Measurements from ENCODE around the gene EFHD1.
"Not testable (repeated sequence)": the region's sequence is repeated elsewhere in the genome, so short reads cannot be mapped to it uniquely, and the experiment has no call there.

The EFHD1 gene

GRCh38 chr2:232655392-232655791, 22.0 kb downstream of the EFHD1 start:
- no peak for DNase-seq

GRCh38 chr2:232658217-232658785, 24.9 kb downstream of the EFHD1 start:
- no peak for DNase-seq

DNA sequence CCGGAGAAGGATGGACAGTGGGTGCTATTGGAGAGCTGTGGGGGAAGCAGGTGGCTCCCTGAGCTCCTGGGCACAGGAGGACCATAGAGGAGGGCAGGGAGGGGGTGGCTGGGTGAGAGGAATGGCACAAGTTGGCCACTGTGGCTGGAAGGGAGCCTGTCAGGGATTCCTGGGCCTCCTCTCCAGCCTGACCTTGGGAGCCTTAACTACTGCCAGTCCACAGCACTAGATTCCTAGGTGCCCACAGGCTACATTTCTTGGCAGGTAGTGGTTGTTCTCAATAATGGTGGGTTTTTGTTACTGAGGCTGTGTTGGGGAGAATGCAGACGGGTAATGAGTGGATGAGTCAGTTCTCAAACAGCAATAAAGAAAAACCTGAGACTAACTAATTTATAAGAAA, 26.0 kb downstream of the EFHD1 start:
- no peak for DNase-seq

DNA sequence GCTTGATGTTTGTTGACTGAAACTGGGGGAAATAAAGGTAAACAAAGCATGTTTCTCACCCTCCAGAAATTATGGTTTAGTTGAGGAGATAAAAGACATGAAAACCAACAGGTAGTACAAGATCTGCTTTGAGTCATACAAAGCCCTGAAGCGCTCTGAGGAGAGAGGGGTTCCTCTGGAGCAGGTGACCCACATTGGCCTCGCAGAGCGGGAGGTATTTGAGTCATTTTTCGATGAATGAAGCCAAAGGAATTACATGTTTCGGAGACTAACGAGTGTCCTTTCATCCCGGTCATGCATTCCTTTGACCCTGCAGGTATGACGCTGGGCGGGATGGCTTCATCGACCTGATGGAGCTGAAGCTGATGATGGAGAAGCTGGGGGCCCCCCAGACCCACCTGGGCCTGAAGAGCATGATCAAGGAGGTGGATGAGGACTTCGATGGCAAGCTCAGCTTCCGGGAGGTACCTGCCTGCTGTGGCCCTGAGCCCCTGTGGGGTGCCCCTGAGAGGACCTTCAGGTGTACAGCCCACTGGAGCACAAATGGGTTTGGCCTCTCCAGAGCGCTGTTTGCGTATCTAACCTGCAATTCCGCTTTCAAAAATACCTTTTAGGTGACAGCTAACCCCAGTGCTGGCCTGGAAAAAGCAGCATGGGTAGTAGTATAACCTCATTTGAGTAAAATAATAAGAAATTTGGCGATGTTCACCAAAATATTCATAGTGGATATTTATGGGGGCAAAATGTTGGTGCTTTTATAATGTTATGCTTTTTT, 29.3 kb downstream of the EFHD1 start:
- DNase-seq = no peak

- DNase-seq = no peak
Measured at GRCh38 chr2:232666051-232666805, 32.8 kb downstream of the EFHD1 start.

- DNase-seq = no peak
Measured at GRCh38 chr2:232667989-232668583, 34.7 kb downstream of the EFHD1 start.

- DNase-seq = no peak
Measured at GRCh38 chr2:232668805-232669444, 35.5 kb downstream of the EFHD1 start.

GRCh38 chr2:232672588-232672987, 39.2 kb downstream of the EFHD1 start:
- no peak for DNase-seq

DNA sequence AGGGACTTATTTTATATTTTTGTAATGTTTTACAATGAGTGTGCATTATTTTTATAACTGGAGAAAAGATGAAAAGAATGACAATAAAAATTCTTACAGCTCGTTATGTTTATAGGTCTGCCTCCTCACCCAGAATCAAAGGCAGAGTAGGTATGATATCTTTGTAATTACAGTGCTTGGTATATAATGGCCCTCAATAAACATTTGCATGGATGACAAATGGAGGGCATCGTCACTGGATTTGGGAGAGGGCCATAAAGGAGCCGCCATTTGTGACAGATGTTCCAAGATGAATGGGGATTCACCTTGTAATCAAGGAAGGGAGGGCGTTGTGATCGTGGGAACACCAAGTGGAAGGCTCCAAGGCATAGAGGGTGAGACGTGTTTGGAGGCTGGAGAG, 41.1 kb downstream of the EFHD1 start:
- no peak for DNase-seq

- no peak for DNase-seq
Measured at GRCh38 chr2:232675381-232675780, 42.0 kb downstream of the EFHD1 start.

DNA sequence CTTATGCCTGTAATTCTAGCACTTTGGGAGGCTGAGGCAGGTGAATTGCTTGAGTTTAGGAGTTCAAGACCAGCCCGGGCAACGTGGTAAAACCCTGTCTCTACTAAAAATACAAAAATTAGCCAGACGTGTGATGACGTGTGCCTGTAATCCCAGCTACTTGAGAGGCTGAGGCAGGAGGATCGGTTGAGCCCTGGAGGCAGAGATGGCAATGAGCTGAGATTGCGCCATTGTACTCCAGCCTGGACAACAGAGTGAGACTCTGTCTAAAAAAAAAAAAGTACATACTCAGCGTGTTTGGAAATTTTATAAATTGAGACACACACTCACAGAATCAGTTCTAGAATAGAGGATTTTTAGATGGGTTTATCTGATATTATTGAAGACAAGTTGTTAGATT, 46.6 kb downstream of the EFHD1 start:
- DNase-seq = no peak

DNA sequence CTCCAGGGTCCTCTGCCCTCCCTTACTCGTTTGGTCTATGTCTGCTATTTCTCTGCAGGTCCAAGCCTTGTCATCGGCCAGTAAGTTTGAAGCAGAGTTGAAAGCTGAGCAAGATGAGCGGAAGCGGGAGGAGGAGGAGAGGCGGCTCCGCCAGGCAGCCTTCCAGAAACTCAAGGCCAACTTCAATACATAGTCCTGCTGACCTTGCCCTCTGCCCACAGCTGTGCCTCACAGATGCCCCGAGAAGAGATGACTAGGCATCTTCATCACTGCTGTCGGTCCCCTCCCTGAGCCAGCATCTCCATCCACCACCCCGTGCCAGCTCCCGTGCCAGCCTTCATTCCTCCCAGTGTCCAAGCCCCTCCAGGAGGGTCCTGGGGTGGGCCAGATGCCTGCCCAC, 48.1 kb downstream of the EFHD1 start:
- no peak for DNase-seq

GRCh38 chr2:232683368-232683767, 50.0 kb downstream of the EFHD1 start:
- DNase-seq = no peak

DNA sequence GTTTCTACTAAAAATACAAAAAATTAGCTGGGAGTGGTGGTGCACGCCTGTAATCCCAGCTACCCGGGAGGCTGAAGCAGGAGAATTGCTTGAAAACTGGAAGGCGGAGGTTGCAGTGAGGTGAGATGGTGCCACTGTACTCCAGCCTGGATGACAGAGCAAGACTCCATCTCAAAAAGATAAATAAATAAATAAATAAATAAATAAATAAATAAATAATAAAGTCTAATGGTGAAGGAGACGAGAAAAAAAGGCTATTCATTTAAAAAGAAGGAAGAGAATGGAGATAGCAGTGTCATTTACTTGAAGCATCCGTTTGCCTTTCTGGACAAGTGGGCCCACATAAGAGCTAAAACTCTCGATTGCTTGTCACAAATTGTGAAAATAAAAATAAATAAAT, 52.0 kb downstream of the EFHD1 start:
- DNase-seq = not testable (repeated sequence)

GRCh38 chr2:232687382-232688160, 54.2 kb downstream of the EFHD1 start:
- no peak for DNase-seq

DNA sequence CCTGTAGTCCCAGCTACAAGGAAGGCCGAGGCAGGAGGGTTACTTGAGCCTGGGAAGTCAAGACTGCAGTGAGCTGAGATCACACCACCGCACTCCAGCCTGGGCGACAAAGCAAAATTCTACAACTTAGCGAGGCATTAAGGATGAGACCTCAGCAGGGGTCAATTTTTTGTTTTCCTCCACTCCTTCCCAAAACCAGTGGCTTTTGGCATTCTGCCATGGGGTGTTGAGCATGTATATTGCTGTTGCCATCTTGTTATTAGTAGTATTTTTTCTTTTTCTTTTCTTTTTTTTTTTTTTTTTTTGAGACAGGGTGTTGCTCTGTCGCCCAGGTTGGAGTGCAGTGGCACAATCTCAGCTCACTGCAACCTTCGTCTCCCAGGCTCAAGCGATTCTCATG, 54.8 kb downstream of the EFHD1 start:
- no peak for DNase-seq

DNA sequence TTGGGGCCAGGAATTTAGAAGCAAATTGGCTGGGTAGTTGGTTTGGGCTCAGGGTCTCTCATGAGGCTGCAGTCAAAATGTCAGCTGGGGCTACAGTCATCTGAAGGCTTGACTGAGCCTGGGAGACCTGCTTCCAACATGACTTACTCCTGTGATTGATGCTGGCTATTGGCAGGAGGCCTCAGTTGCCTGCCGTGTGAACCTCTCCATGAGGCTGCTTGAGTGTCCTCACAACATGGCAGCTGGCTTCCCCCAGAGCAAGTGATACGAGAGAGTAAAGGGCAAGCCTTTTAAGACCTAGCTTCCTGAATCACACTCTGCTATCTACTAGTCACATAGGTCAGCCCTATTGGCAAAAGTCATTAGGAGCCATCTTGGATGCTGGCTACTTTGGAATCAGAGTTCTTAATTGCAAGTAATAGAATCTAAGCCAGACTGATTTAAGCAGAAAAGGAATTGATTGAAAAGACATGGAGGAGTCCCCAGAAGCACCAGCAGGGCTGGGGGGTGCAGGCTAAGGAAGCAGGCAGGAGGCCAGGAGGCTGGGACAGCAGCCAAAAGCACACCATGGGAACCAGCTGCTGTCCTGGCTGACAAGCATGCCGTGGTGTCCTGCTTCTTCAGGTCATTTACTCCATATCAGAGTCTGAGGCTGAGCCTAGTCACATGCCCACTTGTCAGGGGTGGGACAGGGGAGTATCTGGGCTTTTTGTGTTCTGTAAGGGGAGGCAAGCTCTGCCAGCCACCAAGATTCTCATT, 55.9 kb downstream of the EFHD1 start:
- no peak for DNase-seq

GRCh38 chr2:232691117-232691516, 57.7 kb downstream of the EFHD1 start:
- not testable (repeated sequence) for DNase-seq

- no peak for DNase-seq
Measured at GRCh38 chr2:232693344-232693743, 59.9 kb downstream of the EFHD1 start.

DNA sequence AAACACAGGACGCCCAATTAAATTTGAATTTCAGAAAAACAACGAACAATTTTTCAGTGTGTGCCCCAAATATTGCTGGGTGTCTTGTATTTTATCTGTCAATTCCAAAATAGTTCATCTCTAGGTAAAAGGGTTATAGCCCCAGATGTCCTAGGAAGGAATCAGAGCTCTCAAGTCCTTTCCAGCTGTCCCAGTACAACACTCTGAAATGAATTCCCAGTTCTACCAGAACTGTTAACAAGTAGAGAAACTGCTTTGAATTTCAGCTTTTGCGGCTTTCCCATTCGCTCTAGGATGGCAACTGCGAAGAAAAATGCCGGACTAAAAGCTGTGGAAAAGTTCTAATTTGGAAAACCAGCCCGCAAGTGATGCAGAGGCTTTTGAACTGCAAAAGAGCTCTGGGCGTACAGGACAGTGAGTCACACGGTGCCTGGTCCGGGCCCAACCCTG, 63.2 kb downstream of the EFHD1 start:
- DNase-seq = no peak

- peak; percentile 87 for DNase-seq
Measured at GRCh38 chr2:232697059-232697806, 63.8 kb downstream of the EFHD1 start, which contains the start of gene GIGYF2. Gene GIGYF2 (plus strand): TSS chr2:232697331. CDS start chr2:232735198, 37,867 bp downstream.
